Measurements from ENCODE around the gene ADCY10. TPM values are rescaled to one million over a fixed set of nuclear protein-coding genes. Genes with fewer than 3 reads are reported as not detected.
"Not testable (repeated sequence)": the region's sequence is repeated elsewhere in the genome, so short reads cannot be mapped to it uniquely, and the experiment has no call there.

Gene ADCY10
- total RNA-seq, 1 donor from 2014 or later, result 0.13 TPM

GRCh38 chr1:167808690-167809089 is 105.2 kb downstream of the ADCY10 start:
- DNase-seq (ENCODE audit: low spot score), result no peak

DNA sequence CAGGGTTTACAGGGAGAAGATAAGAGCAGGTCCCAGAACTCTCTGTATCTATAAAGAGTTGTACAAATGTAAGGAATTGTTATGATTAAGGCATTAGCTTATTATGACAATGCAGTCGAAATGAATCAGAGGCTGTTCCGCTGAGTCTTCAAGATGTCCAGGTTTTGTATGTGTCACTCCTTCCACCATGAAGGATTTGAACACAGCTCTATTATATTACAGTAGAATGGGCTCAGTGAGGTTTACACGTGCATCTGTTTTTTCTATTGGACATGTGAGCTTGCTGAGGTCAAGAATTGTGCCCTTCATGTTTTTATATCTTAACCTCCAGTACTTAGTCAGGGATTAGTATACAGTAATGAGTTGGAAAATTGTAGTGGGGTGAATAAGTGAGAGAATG is 105.8 kb downstream of the ADCY10 start:
- DNase-seq (ENCODE audit: low spot score), result no peak

DNA sequence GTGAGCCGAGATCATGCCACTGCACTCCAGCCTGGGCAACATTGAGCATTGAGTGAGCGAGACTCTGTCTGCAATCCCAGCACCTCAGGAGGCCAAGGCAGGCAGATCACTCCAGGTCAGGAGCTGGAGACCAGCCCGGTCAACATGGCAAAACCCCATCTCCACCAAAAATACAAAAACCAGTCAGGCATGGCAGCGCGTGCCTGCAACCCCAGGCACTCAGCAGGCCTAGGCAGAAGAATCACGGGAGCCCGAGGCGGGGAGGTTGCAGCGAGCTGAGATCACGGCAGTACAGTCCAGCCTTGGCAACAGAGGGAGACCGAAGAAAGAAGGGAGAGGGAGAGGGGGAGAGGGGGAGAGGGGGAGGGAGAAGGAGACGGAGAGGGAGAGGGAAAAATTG is 107.3 kb downstream of the ADCY10 start:
- not testable (repeated sequence) for DNase-seq (ENCODE audit: low spot score)

DNA sequence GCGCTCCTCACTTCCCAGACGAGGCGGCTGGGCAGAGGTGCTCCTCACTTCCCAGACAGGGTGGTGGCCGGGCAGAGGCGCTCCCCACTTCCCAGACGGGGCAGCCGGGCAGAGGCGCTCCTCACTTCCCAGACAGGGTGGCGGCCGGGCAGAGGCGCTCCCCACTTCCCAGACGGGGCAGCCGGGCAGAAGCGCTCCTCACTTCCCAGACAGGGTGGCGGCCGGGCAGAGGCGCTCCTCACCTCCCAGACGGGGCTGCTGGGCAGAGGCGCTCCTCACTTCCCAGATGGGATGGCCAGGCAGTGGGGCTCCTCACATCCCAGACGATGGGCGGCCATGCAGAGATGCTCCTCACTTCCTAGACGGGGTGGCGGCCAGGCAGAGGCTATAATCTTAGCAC is 107.7 kb downstream of the ADCY10 start:
- DNase-seq (ENCODE audit: low spot score), result not testable (repeated sequence)

DNA sequence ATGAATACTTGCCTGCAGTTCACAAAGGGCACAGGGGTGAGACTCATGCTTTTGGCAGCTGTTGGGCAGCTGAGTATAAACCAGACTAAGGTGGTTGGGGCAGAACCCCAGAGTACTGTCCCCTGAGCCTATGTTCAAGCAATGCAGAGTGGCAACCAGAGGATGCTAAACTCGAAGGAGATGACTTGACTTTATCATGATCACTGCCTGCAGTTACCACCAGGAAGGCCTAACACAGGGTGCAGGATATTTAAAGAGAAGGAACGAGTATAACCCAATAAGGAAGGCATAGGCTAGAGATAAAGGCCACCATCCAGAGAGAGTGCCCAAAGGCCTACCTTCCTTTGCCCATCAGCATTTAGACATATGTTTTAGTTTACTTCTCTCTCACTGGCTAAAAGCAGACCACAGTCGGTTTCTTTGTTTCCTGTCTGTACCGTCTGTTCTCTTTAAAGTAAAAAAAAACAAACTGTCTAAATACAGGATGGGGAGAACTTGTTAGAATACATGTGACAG is 108.8 kb downstream of the ADCY10 start:
- no peak for DNase-seq (ENCODE audit: low spot score)

- peak; percentile 95 for DNase-seq (ENCODE audit: low spot score)
These were observed 110.4 kb downstream of the ADCY10 start for GRCh38 chr1:167803358-167804207.

DNA sequence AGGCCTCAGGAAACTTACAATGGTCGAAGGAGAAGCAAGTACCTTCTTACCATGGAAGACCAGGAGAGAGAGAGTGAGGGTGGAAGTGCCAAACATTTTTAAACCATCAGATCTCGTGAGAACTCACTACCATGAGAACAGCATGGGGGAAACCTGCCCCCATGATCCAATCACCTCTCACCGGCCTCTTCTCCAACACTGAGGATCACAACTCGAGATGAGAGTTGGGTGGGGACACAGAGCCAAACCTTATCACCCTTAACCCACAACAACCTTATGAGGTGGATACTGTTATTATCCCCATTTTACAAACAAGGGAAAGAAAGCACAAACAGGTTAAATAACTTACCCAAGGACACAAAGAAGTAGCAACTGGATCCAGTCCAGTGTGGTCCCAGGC is 111.7 kb downstream of the ADCY10 start:
- DNase-seq (ENCODE audit: low spot score), result no peak

- DNase-seq (ENCODE audit: low spot score), result no peak
These were observed 113.7 kb downstream of the ADCY10 start for GRCh38 chr1:167800251-167800650.

DNA sequence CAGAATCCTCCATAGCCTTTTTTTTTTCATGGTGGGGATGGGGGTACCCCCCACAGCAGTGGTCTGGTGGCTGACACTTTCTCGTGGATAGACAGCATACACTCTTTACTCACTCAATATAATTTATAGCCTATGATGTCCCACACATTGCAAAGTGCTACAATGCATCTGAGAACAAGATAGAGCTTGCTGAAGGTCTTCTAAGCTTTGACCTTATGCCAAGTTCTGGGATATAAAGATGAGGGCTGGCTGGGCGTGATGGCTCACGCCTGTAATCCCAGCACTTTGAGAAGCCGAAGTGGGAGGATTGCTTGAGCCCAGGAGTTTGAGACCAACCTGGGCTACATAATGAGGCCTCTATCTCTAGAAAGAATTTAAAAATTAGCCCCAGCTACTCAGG is 114.2 kb downstream of the ADCY10 start:
- DNase-seq (ENCODE audit: low spot score), result no peak

GRCh38 chr1:167798952-167799351 is 115.0 kb downstream of the ADCY10 start:
- DNase-seq (ENCODE audit: low spot score), result no peak

DNA sequence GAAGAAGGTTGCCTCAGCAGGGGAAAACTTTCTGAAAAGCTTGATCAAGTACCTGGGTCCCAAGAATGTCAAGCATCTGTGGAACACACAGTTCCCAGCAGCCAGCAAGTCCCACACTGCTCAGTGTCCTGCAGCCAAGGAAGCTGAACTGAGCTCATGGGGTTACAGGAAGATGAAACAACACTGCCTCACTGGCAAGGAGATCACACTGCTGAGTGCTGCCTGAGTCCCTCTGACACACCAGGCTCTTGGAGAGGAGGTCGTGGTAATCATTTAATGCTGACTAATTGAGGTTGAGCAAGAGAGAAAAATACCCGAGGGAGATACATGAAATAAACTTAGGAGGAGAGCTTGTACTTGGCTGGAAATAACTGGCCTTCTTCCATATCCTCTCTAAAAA is 116.9 kb downstream of the ADCY10 start:
- peak; percentile 70 for DNase-seq (ENCODE audit: low spot score)

GRCh38 chr1:167795810-167796740 is 117.9 kb downstream of the ADCY10 start:
- no peak for DNase-seq (ENCODE audit: low spot score)

DNA sequence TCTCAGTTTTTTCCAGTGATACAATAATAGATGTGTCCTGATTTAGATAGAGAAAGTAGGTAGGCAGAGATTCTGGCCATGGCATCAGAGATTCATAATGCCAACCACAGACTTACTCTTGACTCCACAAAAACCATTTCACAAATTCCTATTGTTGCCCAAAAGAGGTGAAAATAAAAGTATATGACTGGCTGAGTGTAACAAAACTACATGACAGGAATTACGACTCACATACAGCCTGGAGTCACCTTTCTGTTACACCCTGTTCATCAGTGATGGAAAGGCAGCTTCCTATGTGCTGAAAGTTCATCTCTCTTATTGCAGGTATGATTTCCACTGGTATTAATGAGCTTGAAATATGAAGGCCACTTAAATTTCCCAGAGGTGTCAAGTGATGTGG is 119.9 kb downstream of the ADCY10 start:
- no peak for DNase-seq (ENCODE audit: low spot score)

DNA sequence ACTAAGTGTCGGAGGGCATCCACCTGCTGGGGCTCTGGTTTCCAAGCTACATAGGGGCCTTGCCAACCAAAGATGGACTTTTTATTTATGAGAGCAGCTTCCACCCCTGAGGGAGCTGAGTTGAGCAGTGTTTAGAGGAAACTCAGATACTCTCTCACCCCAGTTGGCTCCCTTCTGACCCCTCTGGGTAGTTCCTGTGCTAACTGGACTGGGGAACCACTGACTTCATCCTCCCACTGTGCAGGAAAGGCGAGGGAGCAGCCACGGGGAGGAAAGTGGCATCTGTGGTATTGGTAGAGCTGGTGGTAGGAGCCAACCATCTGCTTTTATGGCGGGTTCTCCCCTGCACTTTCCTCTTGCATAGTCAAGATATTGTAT is 121.8 kb downstream of the ADCY10 start:
- no peak for DNase-seq (ENCODE audit: low spot score)

DNA sequence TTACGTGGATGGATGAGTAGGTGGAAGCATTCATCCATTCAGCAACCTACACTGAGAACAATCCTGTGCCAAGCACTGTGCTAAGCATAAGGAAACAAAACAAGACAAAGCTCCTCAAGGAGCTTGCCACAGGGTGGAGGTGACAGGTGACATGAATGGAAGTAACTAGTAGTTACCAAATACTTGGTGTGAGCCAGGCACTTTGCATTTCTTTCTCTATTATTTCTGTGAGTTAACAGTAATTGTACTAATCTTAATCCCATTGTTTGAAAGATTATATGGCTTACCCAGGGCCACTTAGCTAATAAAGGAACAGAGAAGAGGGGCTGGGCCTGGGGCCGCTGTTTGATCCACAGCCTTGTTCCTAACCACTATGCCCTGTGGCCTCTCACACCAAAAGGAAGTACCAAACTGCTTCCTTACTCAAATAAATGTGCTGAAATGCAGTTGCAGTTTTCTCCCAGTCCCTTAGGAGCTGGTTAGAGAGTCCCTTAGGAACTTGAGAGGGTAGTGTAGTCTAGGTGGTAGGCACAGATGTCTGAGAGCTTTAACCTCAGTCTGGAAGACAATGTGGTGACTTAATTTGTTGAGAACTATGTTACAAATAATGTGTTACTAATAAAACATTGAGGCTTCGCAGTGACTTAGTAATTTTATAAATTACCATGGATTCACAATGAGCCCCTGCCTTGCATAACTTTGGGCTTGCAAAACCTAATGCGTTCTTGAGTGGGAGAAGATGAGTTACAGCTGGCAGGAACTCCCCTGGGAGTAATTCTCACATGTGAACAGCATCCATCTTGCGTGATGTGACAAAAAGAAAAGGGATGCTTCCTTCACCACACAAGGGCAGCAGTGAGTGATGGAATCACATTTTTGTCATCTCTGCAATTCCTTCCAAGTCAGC is 122.4 kb downstream of the ADCY10 start:
- no peak for DNase-seq (ENCODE audit: low spot score)

GRCh38 chr1:167790117-167790516 is 123.8 kb downstream of the ADCY10 start:
- no peak for DNase-seq (ENCODE audit: low spot score)

DNA sequence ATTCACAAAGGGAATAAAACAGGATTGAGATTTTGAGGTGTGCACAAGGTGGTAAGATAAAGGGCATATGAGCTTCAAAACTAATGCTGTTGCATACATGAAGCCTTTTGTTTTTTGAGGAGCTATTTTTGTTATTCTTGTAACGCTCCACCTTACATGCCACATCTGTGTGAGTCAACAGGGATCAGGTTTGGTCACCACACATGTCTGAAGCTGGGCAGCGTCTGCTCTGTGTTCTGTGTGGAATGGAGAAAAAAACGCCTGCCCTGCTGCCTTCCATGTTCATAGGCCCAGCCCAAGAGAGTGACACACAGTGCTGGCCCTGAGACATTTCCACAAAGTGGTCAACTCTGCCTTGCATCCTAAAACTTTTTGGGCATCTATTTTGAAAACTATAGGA is 124.4 kb downstream of the ADCY10 start:
- DNase-seq (ENCODE audit: low spot score), result no peak

GRCh38 chr1:167786502-167786901 is 127.4 kb downstream of the ADCY10 start:
- DNase-seq (ENCODE audit: low spot score), result no peak

DNA sequence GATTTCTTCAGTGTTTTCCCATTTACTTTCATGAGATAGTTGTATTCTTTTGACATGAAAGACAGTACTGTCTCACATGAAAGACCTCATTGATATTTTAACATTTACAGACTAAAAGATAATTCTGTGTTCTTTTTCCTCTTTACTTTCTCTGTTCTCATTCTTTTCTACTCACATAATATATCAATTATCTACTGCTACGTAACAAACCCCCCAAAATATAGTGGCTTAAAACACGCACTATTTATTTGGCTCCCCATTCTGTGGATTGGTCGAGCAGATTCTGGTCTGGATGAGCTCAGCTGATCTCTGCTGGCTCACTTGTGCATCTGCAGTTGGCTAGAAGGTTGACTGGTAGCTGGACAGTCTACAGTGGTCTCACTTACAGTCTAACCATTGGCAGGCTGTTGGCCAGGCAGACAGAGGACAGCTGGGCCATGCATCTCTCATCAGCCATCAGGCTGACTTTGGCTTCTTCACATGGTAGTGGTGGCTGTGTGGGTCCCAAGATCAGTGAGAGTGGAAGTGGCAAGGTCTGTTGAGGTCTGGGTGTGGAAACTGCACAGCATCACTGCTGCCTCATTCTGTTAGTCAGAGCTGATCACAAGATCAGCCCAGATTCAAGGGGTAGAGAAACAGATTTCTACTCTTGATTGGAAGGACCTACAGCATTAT is 128.9 kb downstream of the ADCY10 start:
- DNase-seq (ENCODE audit: low spot score), result no peak

- DNase-seq (ENCODE audit: low spot score), result no peak
These were observed 131.0 kb downstream of the ADCY10 start for GRCh38 chr1:167782946-167783345.

DNA sequence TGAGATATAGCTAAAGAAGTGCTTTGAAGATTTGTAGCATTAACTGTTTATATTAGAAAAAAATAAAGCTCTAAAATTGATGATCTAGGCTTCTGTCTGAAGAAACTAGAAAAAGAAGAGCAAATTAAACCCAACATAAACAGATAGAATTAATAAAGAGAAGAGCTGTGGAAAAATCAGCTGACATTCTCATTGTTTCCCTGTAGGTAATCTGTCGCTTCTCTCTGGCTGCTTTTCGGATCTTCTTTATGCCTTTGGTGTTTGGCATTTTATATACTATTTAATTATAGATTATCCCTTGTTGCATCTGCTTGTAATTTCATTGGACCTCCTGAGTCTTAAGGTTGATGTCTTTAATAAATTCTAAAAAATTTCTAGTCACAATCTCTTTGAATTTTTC is 132.4 kb downstream of the ADCY10 start:
- no peak for DNase-seq (ENCODE audit: low spot score)

Data from ureter (tissue), 1 donor.